HCT116 (cell line): ENCODE results near the gene BACE1-AS. TPM values are rescaled to one million over a fixed set of nuclear protein-coding genes. Genes with fewer than 3 reads are reported as not detected.

ENCODE experiments used
- ATAC-seq: fragments of 200-7000 bp; cut with Tn5 transposase; 2 replicates; pipeline ENCODE4 v1.9.1; 2020; ENCODE audit warnings: mild to moderate bottlenecking, moderate library complexity
- BruUV-seq: library from RNA; stranded (reverse); fragments of 400-500 nt; replicated peaks from 2 replicates; lab custom pipeline; 2021; lab: Mats Ljungman, UMichigan
- CTCF ChIA-PET: fragments of 300-600 bp; sonication (Branson Sonifier 250); formaldehyde crosslinking; loops from one replicate; lab custom pipeline; 2021; ENCODE audit warnings: antibody characterized with exemption; lab: Charles Lee
- POLR2A ChIA-PET: fragments of 300-600, 350-600 bp; sonication (Branson Sonifier 250); formaldehyde crosslinking; loops from one replicate; lab custom pipeline; 2021; ENCODE audit warnings: antibody characterized with exemption; lab: Charles Lee
- RAD21 ChIA-PET, 2 experiments: fragments of 300-600 bp; sonication (Branson Sonifier 250); formaldehyde crosslinking; loops; one replicate each; lab custom pipeline; 2023; ENCODE audit warnings: low total read pairs in 2 of 2; ENCODE audit not compliant: uncharacterized antibody in 2 of 2, unreplicated experiment in 2 of 2, low non-redundant PET in 1 of 2; lab: Charles Lee
- DNase-seq: peaks from one replicate; pipeline ENCODE4 v3.0.0-alpha.2; 2010; ENCODE audit warnings: low read depth, low spot score
- H2AFZ ChIP-seq: fragments of 200-600 bp; shearing (Covaris generic), sonication (generic); 2 replicates; pipeline ENCODE4 v1.6.1; 2017; ENCODE audit warnings: low read depth, mixed run types, mixed read lengths, antibody characterized with exemption, low read length; ENCODE audit not compliant: poor library complexity, severe bottlenecking
- H3K27ac ChIP-seq: 2 replicates; pipeline ENCODE4 v1.5.1; 2012; ENCODE audit warnings: low read depth, low read length
- H3K27me3 ChIP-seq: fragments of 200-600 bp; sonication (generic); 2 replicates; pipeline ENCODE4 v1.6.1; 2016; ENCODE audit warnings: mixed run types, low read length, mixed read lengths; ENCODE audit not compliant: insufficient read depth
- H3K36me3 ChIP-seq, 2 experiments: fragments of 200-500 bp in 1 of 2; fragments of 200-600 bp in 1 of 2; sonication (Bioruptor generic) in 1 of 2; sonication (generic) in 1 of 2; 2 replicates each; pipeline versions ENCODE4 v1.5.1 to v1.6.1; 2014 to 2016; ENCODE audit warnings: low read length in 2 of 2, inconsistent platforms in 1 of 2, mixed read lengths in 1 of 2, mixed run types in 1 of 2; ENCODE audit not compliant: insufficient read depth in 2 of 2, control insufficient read depth in 1 of 2
- H3K4me1 ChIP-seq, 2 experiments: fragments of 200-600 bp in 1 of 2; sonication (generic) in 1 of 2; 2 replicates each; pipeline versions ENCODE4 v1.5.1 to v1.6.1; 2012 to 2017; ENCODE audit warnings: low read length in 2 of 2, inconsistent platforms in 1 of 2, mild to moderate bottlenecking in 1 of 2, mixed read lengths in 1 of 2, mixed run types in 1 of 2, moderate library complexity in 1 of 2; ENCODE audit not compliant: insufficient read depth in 2 of 2, control insufficient read depth in 1 of 2
- H3K4me2 ChIP-seq: fragments of 200-600 bp; sonication (generic); 2 replicates; pipeline ENCODE4 v1.6.1; 2017; ENCODE audit warnings: mixed run types, low read length, mixed read lengths
- H3K4me3 ChIP-seq, 2 experiments: fragments of 200-600 bp in 1 of 2; sonication (generic) in 1 of 2; replicated peaks in 1 of 2; 2 replicates each; pipeline ENCODE4 v1.5.1; 2011 to 2016; ENCODE audit warnings: low read length in 2 of 2, control low read depth in 1 of 2, low read depth in 1 of 2, mild to moderate bottlenecking in 1 of 2, mixed read lengths in 1 of 2, mixed run types in 1 of 2
- H3K79me2 ChIP-seq: fragments of 200-600 bp; sonication (generic); 2 replicates; pipeline ENCODE4 v1.6.1; 2017; ENCODE audit warnings: mild to moderate bottlenecking, mixed run types, low read length, moderate library complexity, mixed read lengths; ENCODE audit not compliant: insufficient read depth
- H3K9ac ChIP-seq: fragments of 200-600 bp; sonication (generic); 2 replicates; pipeline ENCODE4 v1.6.1; 2016; ENCODE audit warnings: low read length, mixed read lengths
- H3K9me2 ChIP-seq: fragments of 200-600 bp; sonication (generic), shearing (Covaris generic); 2 replicates; pipeline ENCODE4 v1.6.1; 2017; ENCODE audit warnings: mixed run types, mild to moderate bottlenecking, moderate library complexity; ENCODE audit not compliant: insufficient read depth
- H3K9me3 ChIP-seq, 2 experiments: fragments of 200-500 bp in 1 of 2; fragments of 200-600 bp in 1 of 2; sonication (Bioruptor generic) in 1 of 2; sonication (generic) in 1 of 2; 2 replicates each; pipeline ENCODE4 v1.6.1; 2014 to 2017; ENCODE audit warnings: low read length in 2 of 2, mixed read lengths in 2 of 2, inconsistent platforms in 1 of 2, low read depth in 1 of 2, mild to moderate bottlenecking in 1 of 2, mixed run types in 1 of 2, moderate library complexity in 1 of 2; ENCODE audit not compliant: control insufficient read depth in 1 of 2, insufficient read depth in 1 of 2
- H4K20me1 ChIP-seq: fragments of 200-600 bp; sonication (generic), shearing (Covaris generic); 2 replicates; pipeline ENCODE4 v1.6.1; 2017; ENCODE audit warnings: mixed run types, mild to moderate bottlenecking, moderate library complexity; ENCODE audit not compliant: insufficient read depth
- ATF3 ChIP-seq: IDR thresholded peaks from 2 replicates; pipeline ENCODE4 v1.6.1; 2012
- CBX3 ChIP-seq: IDR thresholded peaks from 2 replicates; pipeline ENCODE4 v1.6.1; 2012; ENCODE audit warnings: low read depth
- CEBPB ChIP-seq: IDR thresholded peaks from 2 replicates; pipeline ENCODE4 v1.6.1; 2012; ENCODE audit warnings: low read depth
- CTCF ChIP-seq, 3 experiments: fragments of 200-600 bp in 1 of 3; sonication (generic) in 1 of 3; IDR thresholded peaks in 2 of 3; conservative IDR thresholded peaks in 1 of 3; 2 replicates each; pipeline ENCODE4 v1.5.1; 2012 to 2017; ENCODE audit warnings: low read depth in 2 of 3, low read length in 2 of 3, antibody characterized with exemption in 1 of 3, borderline replicate concordance in 1 of 3, control low read depth in 1 of 3, mild to moderate bottlenecking in 1 of 3, mixed read lengths in 1 of 3, mixed run types in 1 of 3, moderate library complexity in 1 of 3; ENCODE audit not compliant: insufficient read depth in 1 of 3
- ELF1 ChIP-seq: IDR thresholded peaks from 2 replicates; pipeline ENCODE4 v1.6.1; 2012; ENCODE audit warnings: low read depth, borderline replicate concordance
- EZH2 ChIP-seq: fragments of 200-600 bp; sonication (generic); IDR thresholded peaks from 2 replicates; pipeline ENCODE4 v1.6.1; 2017; ENCODE audit warnings: antibody characterized with exemption, mixed run types
- EZH2phosphoT487 ChIP-seq: fragments of 200-600 bp; IDR thresholded peaks from 2 replicates; pipeline ENCODE4 v1.6.1; 2018; ENCODE audit warnings: antibody characterized with exemption, borderline replicate concordance
- FOSL1 ChIP-seq: IDR thresholded peaks from 2 replicates; pipeline ENCODE4 v1.6.1; 2012; ENCODE audit warnings: low read depth
- JUND ChIP-seq: IDR thresholded peaks from 2 replicates; pipeline ENCODE4 v1.6.1; 2012
- RAD21 ChIP-seq: IDR thresholded peaks from 2 replicates; pipeline ENCODE4 v1.6.1; 2012; ENCODE audit warnings: low read depth, mild to moderate bottlenecking
- SRF ChIP-seq: IDR thresholded peaks from 2 replicates; pipeline ENCODE4 v1.6.1; 2012; ENCODE audit warnings: low read depth
- TCF7L2 ChIP-seq: IDR thresholded peaks from 2 replicates; pipeline ENCODE4 v1.7.0; 2011; ENCODE audit warnings: borderline replicate concordance, inconsistent platforms; ENCODE audit not compliant: insufficient read depth, insufficient read length; ENCODE audit errors: extremely low read depth
- ZBTB33 ChIP-seq: IDR thresholded peaks from 2 replicates; pipeline ENCODE4 v1.6.1; 2011; ENCODE audit warnings: mild to moderate bottlenecking, low read length, moderate library complexity; ENCODE audit not compliant: insufficient replicate concordance; ENCODE audit errors: extremely low read depth
- ZFX ChIP-seq: fragments of 450-650 bp; IDR thresholded peaks from 2 replicates; pipeline ENCODE4 v1.6.1; 2017
- ZNF274 ChIP-seq: fragments of 200-500 bp; sonication (Bioruptor generic); IDR thresholded peaks from 2 replicates; pipeline ENCODE4 v1.6.1; 2014; ENCODE audit warnings: mild to moderate bottlenecking, low read depth, low read length, inconsistent platforms
- intact Hi-C: fragments of 100-400 bp; cut with micrococcal nuclease; formaldehyde crosslinking; loops from 2 replicates; pipeline ENCODE4 v1.10.0; 2022
- total RNA-seq: library from RNA; stranded (reverse); gene quantifications from one replicate; pipeline ENCODE4 v1.2.1, GENCODE V29; 2021; ENCODE audit not compliant: unreplicated experiment

The BACE1-AS gene
- total RNA-seq, 1 experiment from 2014 or later, result 10.2 TPM

- no peak for TF ChIP-seq ZNF274
Measured at GRCh38 chr11:117290809-117291396, at the start of gene BACE1-AS (continued).

- Histone ChIP-seq H3K9me3 (no peaks in the 10 kb centered on the region), H3K9me2 (no peaks in the 10 kb centered on the region), H3K79me2 (no peaks in the 10 kb centered on the region), H4K20me1 (0 out of 2 replicates have a peak, but pooled peaks cover 6% of the 10 kb centered on the region), H3K27me3 (no peaks in the 10 kb centered on the region), H3K27ac (no peak overlapping the region), H3K4me2 (no peak overlapping the region), H3K4me3 (no peak overlapping the region), H3K4me1 (no peaks in the 10 kb centered on the region), H2AFZ (no peak overlapping the region), H3K9ac (no peak overlapping the region), H3K36me3 (peaks cover 30 to 31% of the 10 kb centered on the region in 2 experiments)
- intact Hi-C loops, result no loop called here
- RAD21 ChIA-PET, result no interaction called here
- no peak for ATAC-seq
- TF ChIP-seq TCF7L2 (no peak), CBX3 (no peak), FOSL1 (no peak), SRF (no peak), CEBPB (no peak), ELF1 (no peak), EZH2 (no peak)
- CTCF ChIA-PET, result no interaction called here
- DNase-seq, result no peak
- BruUV-seq, result no TSS peak
- POLR2A ChIA-PET, result no interaction called here
Measured at GRCh38 chr11:117248341-117248740, 42.8 kb upstream of the BACE1-AS start.

GRCh38 chr11:117249571-117249970 lies 41.6 kb upstream of the BACE1-AS start:
- Histone ChIP-seq H3K4me3 (no peak overlapping the region), H3K27ac (no peak overlapping the region), H3K79me2 (no peaks in the 10 kb centered on the region), H3K4me2 (no peak overlapping the region), H2AFZ (no peak overlapping the region), H3K4me1 (no peaks in the 10 kb centered on the region), H3K9me2 (no peaks in the 10 kb centered on the region), H3K36me3 (peaks cover 26 to 27% of the 10 kb centered on the region in 2 experiments), H3K27me3 (no peaks in the 10 kb centered on the region), H3K9ac (no peak overlapping the region)
- ChIA-PET POLR2A (no interaction called here), RAD21 (no interaction called here)
- DNase-seq, result no peak
- no TSS peak for BruUV-seq
- no peak for ATAC-seq
- TF ChIP-seq RAD21, result no peak
- no peak for TF ChIP-seq ZFX
- no peak for TF ChIP-seq EZH2phosphoT487
- TF ChIP-seq SRF, result no peak
- TF ChIP-seq JUND, result no peak
- no peak for TF ChIP-seq CTCF (IDR thresholded peaks at IDR 0.05 in 2 of 3, conservative IDR thresholded peaks at IDR 0.05 in 1 of 3; ENCODE audit: borderline replicate concordance in 1 of 3, insufficient read depth in 1 of 3, low read depth in 2 of 3, low read length in 2 of 3)
- no peak for TF ChIP-seq ATF3
- TF ChIP-seq CEBPB, result no peak
- TF ChIP-seq ZBTB33, result no peak
- TF ChIP-seq, all 23 proteins: peak for 0
- CTCF ChIA-PET, result no interaction called here
- H3K9me3 ChIP-seq, result no peaks in the 10 kb centered on the region
- intact Hi-C loops, result no loop called here
- H4K20me1 ChIP-seq, result 0 out of 2 replicates have a peak, but pooled peaks cover 6% of the 10 kb centered on the region
